ENCODE results near the gene DOCK1. TPM values are rescaled to one million over a fixed set of nuclear protein-coding genes. Genes with fewer than 3 reads are reported as not detected.

Gene DOCK1
- total RNA-seq, 1 experiment from 2014 or later = 82.2 TPM

DNA sequence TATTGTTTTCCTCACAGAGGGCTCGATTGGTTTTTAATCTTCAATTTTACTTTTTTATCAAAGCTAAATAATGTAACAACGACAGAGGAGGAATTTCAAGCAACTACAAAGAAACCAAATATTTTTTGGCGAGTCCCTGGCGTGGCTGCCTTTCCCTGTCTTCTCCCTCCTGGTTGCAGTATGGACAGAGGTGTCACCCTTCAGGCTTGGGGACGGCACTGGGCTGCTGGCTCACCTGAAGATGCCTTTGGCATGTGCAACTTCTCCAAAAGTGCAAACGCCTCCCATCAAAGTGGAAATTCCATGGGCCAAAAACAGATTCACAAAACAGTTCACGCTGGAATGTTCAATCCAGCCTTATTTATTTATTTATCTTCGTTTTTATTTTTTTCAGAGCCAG is 51.9 kb downstream of the DOCK1 start:
- Histone ChIP-seq H3K4me1 (no peaks in the 10 kb centered on the region), H3K36me3 (ENCODE audit: control insufficient read depth, insufficient read depth, low read length) (no peaks in the 10 kb centered on the region), H3K9me3 (peaks cover 2% of the 10 kb centered on the region; the same call in 1 of the 2 replicates), H3K27me3 (replicated peaks; ENCODE audit: control insufficient read depth, insufficient read depth, low read length) (no peaks in the 10 kb centered on the region), H3K4me3 (ENCODE audit: low read depth, low read length) (no peak overlapping the region)
- POLR2A ChIA-PET = no interaction called here
- peaks cover 24% of the 10 kb centered on the region for H3K36me3 Mint-ChIP-seq (ENCODE audit: insufficient read depth, unreplicated experiment)
- BruUV-seq (replicated peaks) = no TSS peak
- no peaks in the 10 kb centered on the region for H3K9me3 Mint-ChIP-seq (ENCODE audit: unreplicated experiment)
- CTCF ChIA-PET = interaction anchor here (1.4 kb wide), 1 partner anchor 12 kb away, joined by 4 read pairs; no protein-coding TSS in a partner anchor
- no peaks in the 10 kb centered on the region for H3K4me1 Mint-ChIP-seq (ENCODE audit: low read depth, unreplicated experiment)
- no peaks in the 10 kb centered on the region for H3K27me3 Mint-ChIP-seq (ENCODE audit: insufficient read depth, unreplicated experiment)
- H3K4me3 Mint-ChIP-seq (ENCODE audit: unreplicated experiment) = no peak overlapping the region
- TF ChIP-seq, protein P1, sequence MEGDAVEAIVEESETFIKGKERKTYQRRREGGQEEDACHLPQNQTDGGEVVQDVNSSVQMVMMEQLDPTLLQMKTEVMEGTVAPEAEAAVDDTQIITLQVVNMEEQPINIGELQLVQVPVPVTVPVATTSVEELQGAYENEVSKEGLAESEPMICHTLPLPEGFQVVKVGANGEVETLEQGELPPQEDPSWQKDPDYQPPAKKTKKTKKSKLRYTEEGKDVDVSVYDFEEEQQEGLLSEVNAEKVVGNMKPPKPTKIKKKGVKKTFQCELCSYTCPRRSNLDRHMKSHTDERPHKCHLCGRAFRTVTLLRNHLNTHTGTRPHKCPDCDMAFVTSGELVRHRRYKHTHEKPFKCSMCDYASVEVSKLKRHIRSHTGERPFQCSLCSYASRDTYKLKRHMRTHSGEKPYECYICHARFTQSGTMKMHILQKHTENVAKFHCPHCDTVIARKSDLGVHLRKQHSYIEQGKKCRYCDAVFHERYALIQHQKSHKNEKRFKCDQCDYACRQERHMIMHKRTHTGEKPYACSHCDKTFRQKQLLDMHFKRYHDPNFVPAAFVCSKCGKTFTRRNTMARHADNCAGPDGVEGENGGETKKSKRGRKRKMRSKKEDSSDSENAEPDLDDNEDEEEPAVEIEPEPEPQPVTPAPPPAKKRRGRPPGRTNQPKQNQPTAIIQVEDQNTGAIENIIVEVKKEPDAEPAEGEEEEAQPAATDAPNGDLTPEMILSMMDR (IDR thresholded peaks at IDR 0.05; ENCODE audit: insufficient read depth in 1 of 2, low read depth in 1 of 2, low read length in 1 of 2, severe bottlenecking in 1 of 2, unreplicated experiment in 1 of 2) = no peak
- H3K27ac Mint-ChIP-seq (ENCODE audit: unreplicated experiment) = no peak overlapping the region
- DNase-seq = no peak
- intact Hi-C loops (cut with micrococcal nuclease; ENCODE audit: unreplicated experiment) = no loop called here

DNA sequence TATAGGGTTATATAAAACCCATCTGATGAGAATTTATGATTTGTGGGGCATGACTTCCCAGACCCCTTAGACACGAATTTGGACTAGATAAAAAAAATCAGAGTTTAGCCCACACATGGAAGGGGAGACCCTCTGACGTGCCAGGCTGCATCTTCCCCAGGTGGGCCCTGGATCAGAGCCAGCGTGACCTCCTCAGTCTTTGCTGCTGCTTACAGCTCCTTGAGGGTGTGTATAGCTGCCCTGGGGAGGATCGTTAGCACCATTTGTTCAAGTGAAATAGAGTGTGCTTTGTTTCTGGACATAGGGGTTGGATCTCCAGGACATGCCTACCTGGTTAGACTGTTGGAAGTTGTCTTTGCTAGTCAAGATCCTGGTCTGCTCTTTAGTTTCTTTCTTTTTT is 54.2 kb downstream of the DOCK1 start:
- TF ChIP-seq, protein P1 (IDR thresholded peaks at IDR 0.05; ENCODE audit: insufficient read depth in 1 of 2, low read depth in 1 of 2, low read length in 1 of 2, severe bottlenecking in 1 of 2, unreplicated experiment in 1 of 2) = no peak
- H3K36me3 Mint-ChIP-seq (ENCODE audit: insufficient read depth, unreplicated experiment) = peaks cover 24% of the 10 kb centered on the region
- no TSS peak for BruUV-seq (replicated peaks)
- H3K36me3 ChIP-seq (ENCODE audit: control insufficient read depth, insufficient read depth, low read length) = no peaks in the 10 kb centered on the region
- H3K9me3 ChIP-seq = no peaks in the 10 kb centered on the region
- no peak for DNase-seq
- intact Hi-C loops (cut with micrococcal nuclease; ENCODE audit: unreplicated experiment) = no loop called here
- H3K4me1 Mint-ChIP-seq (ENCODE audit: low read depth, unreplicated experiment) = no peaks in the 10 kb centered on the region
- H3K4me3 Mint-ChIP-seq (ENCODE audit: unreplicated experiment) = no peak overlapping the region
- H3K4me1 ChIP-seq = no peaks in the 10 kb centered on the region
- no peak overlapping the region for H3K27ac Mint-ChIP-seq (ENCODE audit: unreplicated experiment)
- H3K27me3 ChIP-seq (replicated peaks; ENCODE audit: control insufficient read depth, insufficient read depth, low read length) = no peaks in the 10 kb centered on the region
- no peaks in the 10 kb centered on the region for H3K27me3 Mint-ChIP-seq (ENCODE audit: insufficient read depth, unreplicated experiment)
- POLR2A ChIA-PET = no interaction called here
- CTCF ChIA-PET = no interaction called here
- H3K4me3 ChIP-seq (ENCODE audit: low read depth, low read length) = no peak overlapping the region
- H3K9me3 Mint-ChIP-seq (ENCODE audit: unreplicated experiment) = no peaks in the 10 kb centered on the region

DNA sequence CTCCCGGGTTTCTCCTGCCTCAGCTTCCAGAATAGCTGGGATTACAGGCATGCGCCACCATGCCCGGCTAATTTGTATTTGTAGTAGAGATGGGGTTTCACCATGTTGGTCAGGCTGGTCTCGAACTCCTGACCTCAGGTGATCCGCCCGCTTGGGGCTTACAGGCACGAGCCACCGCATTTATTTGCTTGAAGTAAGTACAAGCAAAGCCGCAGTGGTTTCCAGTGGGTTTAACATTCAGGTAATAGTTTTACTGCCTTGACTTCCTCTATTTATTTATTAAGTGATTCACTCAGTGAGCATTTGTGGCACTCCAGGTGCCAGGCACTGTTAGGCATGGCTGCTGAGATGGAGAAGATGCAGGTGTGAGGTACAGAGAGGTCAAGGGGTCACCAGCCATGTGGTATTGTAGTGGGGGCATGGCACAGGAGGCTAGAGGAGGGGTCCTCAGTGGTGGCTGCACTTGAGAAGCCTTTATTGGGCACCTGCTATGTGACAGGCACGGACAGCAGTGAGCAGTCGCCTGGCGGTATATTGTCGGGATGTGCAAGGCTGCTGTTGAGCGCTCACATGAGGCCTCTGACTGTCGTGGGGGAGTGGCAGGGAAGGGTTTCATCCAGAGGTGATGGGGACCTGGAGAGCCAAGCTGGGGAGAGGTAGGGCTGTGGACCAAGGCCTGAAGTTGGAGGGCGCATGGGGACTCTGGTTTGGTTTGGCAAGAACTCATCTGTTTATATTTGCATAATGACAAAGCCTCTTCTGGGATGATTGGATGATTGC is 54.9 kb downstream of the DOCK1 start:
- POLR2A ChIA-PET = no interaction called here
- CTCF ChIA-PET = no interaction called here
- DNase-seq = no peak
- H3K4me1 ChIP-seq = no peaks in the 10 kb centered on the region
- H3K36me3 ChIP-seq (ENCODE audit: control insufficient read depth, insufficient read depth, low read length) = no peaks in the 10 kb centered on the region
- Mint-ChIP-seq H3K4me3 (ENCODE audit: unreplicated experiment) (no peak overlapping the region), H3K27ac (ENCODE audit: unreplicated experiment) (no peak overlapping the region), H3K36me3 (ENCODE audit: insufficient read depth, unreplicated experiment) (peaks cover 24% of the 10 kb centered on the region), H3K27me3 (ENCODE audit: insufficient read depth, unreplicated experiment) (no peaks in the 10 kb centered on the region), H3K9me3 (ENCODE audit: unreplicated experiment) (no peaks in the 10 kb centered on the region), H3K4me1 (ENCODE audit: low read depth, unreplicated experiment) (no peaks in the 10 kb centered on the region)
- H3K27me3 ChIP-seq (replicated peaks; ENCODE audit: control insufficient read depth, insufficient read depth, low read length) = no peaks in the 10 kb centered on the region
- H3K4me3 ChIP-seq (ENCODE audit: low read depth, low read length) = no peak overlapping the region
- no peaks in the 10 kb centered on the region for H3K9me3 ChIP-seq
- TF ChIP-seq, protein P1 (IDR thresholded peaks at IDR 0.05; ENCODE audit: insufficient read depth in 1 of 2, low read depth in 1 of 2, low read length in 1 of 2, severe bottlenecking in 1 of 2, unreplicated experiment in 1 of 2) = no peak
- BruUV-seq (replicated peaks) = no TSS peak
- intact Hi-C loops (cut with micrococcal nuclease; ENCODE audit: unreplicated experiment) = no loop called here
